HG03025 (cell line): Measurements from ENCODE around the gene ATP8A2.
A peak's percentile ranks its signal among the peaks of the same experiment; 100 is the strongest.
"Not testable (repeated sequence)": the region's sequence is repeated elsewhere in the genome, so short reads cannot be mapped to it uniquely, and the experiment has no call there.

ENCODE experiments used
- ATAC-seq: cut with Tn5 transposase; IDR thresholded peaks from one replicate; pipeline ENCODE4 v1.9.1; 2021; ENCODE audit warnings: mild to moderate bottlenecking, moderate library complexity; ENCODE audit not compliant: unreplicated experiment, low FRiP score

The ATP8A2 gene

GRCh38 chr13:25778365-25778764 is 406.6 kb downstream of the ATP8A2 start:
- ATAC-seq = peak; percentile 64

GRCh38 chr13:25778808-25779305 is 407.1 kb downstream of the ATP8A2 start:
- no peak for ATAC-seq

DNA sequence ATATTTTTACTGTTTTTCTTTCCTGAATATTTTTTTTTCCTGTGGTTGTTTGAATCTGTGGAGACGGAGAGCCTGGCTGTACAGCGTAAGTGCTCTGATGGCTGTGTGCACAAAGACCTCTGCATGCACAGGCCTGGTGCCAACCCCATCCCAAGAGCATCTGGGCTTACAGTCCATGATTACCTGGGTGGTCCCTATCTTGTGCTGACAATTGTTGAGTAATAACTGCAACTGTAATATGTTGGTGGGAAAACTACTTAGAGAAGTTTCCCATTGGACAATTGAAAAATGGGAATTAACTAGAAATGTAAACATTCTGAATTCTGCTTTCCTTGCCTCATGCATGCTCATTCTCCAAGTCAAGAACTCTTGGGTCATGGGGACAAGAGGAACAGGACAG is 411.3 kb downstream of the ATP8A2 start:
- no peak for ATAC-seq

DNA sequence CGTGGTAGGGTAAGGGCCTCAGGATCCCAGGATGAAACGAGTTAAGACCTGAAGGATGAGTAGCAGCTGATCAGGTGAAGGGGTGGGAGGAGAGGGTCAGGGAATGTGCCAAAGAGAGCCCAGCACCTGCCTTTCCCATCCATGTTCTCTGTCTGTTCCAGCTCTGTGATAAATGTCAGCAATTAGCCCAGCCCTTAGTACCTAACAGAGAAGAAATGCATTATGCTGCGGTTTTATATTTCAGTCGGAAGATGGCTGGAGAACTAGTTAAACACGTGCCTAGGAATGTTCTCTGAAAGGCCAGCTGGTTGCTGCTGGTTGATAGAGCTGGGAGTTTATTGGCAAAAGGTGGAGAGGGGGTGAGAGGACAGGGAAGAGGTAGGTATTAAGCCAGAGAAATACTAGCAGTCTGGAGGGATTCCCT is 411.8 kb downstream of the ATP8A2 start:
- no peak for ATAC-seq

GRCh38 chr13:25784119-25784518 is 412.3 kb downstream of the ATP8A2 start:
- no peak for ATAC-seq

DNA sequence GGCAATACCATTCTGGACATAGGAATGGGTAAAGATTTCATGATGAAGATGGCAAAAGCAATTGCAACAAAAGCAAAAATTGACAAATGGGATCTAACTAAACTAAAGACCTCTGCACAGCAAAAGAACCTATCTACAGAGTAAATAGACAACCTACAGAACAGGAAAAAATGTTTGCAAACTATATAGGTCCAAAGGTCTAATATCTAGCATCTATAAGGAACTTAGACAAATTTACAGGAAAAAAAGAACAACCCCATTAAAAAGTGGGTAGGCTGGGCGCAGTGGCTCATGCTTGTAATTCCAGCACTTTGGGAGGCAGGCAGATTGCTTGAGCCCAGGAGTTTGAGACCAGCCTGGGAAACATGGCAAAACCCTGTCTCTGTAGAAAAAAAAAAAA is 418.4 kb downstream of the ATP8A2 start:
- not testable (repeated sequence) for ATAC-seq

DNA sequence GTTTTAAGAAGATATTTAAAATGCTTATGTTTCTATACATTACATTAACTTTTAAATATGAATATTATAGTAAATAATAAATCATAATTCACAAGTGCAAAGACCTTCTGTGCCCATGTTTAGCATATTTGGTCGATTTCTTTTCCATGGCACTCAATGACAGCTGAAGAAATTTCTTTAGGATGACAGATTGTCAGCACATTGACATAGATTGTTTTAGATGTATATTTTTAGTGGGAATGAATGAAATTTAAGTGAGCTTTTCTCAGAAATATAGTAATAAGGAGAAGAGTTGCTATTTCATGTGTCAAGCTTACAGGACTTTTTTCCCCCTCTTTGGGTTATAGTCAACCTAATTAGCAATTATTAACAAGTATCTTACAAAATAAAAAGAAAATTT is 423.5 kb downstream of the ATP8A2 start:
- no peak for ATAC-seq

GRCh38 chr13:25796474-25796873 is 424.7 kb downstream of the ATP8A2 start:
- no peak for ATAC-seq

DNA sequence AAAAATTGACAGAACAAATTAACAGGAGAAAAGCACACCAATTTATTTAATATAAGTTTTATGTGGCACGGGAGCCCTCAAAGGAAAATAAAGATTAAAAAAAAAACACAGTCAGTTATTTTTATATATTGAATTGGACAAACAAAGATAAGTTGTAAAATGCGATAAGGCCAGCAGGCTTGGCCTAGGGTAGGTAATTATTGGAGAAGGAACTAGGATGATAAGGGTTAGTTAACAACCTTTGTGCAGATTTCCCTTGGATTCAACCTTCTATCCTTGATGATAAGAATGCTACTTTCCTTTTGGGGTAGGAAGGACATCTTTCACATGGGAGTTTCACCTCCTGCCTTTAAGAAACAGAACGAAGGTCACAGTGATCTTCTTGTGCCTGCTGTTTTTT is 427.2 kb downstream of the ATP8A2 start:
- ATAC-seq = no peak

DNA sequence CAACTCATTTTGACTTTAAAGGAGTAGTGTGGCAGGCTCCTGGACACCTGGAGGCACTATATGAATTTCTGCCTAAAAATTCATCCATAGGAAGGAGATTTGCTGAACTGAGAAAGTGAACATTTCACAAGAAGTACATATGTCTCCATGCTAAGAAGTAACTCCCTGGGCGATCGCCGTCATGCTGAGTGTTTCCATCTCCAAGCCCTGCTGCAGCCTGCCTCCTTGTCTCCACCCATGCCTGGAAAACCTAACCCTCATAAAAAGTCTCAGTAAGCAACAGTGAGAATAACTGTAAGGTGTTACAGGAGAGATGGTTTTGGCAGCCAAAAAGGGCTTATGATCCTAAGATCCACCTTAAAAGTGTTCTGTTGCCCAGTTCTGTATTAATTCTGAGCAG is 428.7 kb downstream of the ATP8A2 start:
- no peak for ATAC-seq

GRCh38 chr13:25802579-25802978 is 430.8 kb downstream of the ATP8A2 start:
- no peak for ATAC-seq

DNA sequence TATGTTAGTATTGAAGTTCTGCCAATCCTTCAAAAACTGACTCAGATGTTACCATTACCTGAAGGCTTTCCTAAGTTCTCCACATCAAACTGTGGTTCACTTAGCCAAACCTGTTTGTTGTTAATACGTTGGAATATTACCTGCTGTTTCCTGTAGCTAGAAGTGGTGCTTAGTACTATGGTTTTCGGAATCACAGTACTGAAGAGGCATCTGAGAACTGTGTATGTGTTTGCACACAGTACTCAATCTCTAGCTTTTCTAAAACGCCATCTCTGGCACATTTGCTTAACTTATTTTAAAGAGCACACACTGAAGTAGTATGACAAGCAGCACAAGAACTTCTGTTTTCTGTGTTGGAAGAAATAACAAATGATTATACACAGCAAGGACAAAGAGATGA is 431.9 kb downstream of the ATP8A2 start:
- ATAC-seq = no peak

DNA sequence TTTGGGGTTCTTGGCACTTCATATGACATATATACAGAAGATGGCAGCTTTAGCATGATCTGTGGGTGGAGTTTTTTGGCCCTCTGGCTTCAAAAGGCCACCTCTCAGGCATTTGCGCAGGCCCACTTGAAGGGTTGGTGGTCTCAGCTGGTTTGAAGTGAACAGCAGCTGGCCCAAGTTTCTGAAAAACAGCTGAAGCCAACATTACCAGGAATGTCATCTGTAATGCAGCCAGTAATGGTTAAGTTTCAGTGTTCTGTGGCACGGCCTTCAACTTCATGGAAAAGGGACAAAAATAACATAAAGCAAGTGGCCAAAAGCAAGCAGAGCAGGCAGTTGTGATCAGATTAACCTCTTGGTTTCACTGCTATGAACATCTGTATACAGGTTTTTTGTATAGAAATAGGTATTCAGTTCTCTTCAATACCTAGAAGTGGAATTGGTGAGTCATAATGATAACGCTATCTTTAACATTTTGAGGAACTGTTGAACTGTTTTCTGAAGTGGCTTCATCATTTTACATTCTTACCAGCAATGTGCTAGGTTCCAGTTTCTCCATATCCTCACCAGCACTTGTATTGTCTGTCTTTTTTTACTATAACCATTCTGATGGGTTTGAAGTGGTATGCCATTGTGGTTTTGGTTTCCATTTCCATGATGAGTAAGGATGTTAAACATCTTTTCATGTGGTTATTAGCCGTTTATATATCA is 434.6 kb downstream of the ATP8A2 start:
- no peak for ATAC-seq

DNA sequence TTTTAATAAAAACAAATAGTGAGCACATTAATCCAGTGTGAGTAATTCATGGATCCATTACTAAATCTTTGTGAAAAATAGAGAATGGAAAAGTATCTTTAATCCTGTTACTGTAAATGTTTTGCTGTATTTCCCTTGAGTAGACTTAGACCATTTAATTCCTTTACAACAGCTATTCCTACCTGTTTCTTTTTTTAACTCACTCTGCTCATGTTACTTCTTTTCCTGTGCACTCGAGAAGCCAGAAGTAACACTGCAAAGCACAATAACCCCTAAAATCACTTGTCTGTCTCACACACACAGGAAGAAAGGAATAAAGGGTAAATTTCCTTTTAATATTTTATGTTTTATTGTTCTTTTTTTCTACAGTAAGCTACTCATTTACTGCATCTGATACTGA is 435.8 kb downstream of the ATP8A2 start:
- no peak for ATAC-seq

- ATAC-seq = no peak
These were observed 439.7 kb downstream of the ATP8A2 start for GRCh38 chr13:25811506-25811905.

GRCh38 chr13:25816239-25816638 is 444.5 kb downstream of the ATP8A2 start:
- ATAC-seq = no peak

GRCh38 chr13:25819856-25820530 is 448.2 kb downstream of the ATP8A2 start:
- no peak for ATAC-seq

DNA sequence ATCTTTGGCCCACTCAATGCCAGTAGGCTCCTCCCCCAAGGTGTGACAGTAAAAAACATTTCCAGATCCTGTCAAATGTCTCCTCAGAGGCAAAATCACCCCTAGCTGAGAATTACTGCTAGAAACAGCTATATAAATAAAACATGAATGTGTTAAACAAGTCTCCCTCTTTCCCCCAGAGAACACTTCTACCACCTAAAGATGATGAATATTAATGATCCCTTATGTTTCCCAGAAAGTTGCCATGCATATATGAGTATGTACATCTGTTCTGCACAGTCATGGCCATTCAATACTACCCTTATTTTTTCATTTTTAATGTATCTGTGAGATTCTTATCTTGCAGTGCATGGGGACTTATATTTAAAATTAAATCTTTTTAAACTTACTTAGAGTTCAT is 450.0 kb downstream of the ATP8A2 start:
- no peak for ATAC-seq

DNA sequence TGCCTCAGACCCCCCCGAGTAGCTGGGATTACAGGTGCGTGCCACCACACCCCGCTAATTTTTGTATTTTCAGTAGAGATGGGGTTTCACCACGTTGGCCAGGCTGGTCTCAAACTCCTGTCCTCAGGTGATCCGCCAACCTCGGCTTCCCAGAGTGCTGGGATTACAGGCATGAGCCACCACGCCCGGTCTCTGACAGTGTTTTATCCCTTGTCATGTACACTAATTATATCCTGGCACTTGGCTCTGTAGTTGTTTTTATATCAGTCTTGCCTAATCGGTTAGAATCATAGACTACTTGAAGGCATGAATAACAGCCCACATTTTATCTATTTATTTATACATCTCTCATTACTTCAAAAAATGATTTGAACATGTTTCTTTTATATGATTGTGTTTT is 455.4 kb downstream of the ATP8A2 start:
- not testable (repeated sequence) for ATAC-seq

DNA sequence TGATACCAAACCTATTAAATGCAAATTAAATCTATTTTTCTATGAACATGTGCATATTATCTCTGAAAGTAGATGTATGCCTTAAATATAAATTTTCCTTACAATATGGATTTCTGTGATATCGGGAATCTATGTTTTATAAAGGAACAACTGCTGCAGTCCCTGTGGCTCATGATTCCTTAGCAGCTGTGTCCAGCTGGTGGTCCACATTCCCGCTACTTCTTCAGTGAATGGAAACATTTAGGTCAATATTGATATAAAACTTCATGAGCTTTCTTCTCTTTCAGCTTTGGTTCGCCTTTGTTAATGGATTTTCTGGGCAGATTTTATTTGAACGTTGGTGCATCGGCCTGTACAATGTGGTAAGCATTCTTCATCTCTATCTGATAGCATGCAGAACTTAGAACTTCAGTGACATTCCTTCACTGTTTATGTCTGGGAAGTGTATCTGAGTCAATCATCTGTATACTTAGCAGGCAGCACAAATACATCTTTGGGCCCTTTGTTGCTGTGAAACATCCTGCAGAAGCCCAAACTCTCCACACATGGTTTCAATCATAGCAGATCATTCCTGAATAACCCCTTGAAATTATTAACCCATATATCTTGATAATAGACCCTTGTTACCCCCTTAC is 456.2 kb downstream of the ATP8A2 start:
- no peak for ATAC-seq

DNA sequence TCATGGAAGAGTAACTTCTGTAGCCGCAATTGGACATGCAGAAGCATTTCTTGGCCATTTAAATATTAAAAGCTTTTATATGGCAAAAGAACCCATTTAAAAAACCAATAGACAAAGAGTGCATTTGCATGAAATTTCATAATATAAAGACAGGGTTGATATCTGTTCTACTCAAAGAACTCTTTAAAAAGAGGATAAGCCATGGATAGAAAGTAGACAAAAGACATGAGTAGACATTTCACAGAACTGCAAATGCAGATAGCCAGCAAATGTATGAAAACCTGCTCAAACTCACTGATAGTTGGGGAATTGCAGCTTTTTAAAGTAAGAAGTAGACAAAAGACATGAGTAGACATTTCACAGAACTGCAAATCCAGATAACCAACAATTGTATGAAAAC is 462.0 kb downstream of the ATP8A2 start:
- ATAC-seq = no peak
